Neuronal stem cell (in vitro differentiated cells): Measurements from ENCODE around the gene RAX2.

ENCODE experiments used
- DNase-seq: peaks from one replicate; pipeline ENCODE4 v3.0.0-alpha.2; 2013; ENCODE audit warnings: low spot score
- H2AFZ ChIP-seq: one replicate; pipeline ENCODE4 v1.6.1; 2013; ENCODE audit warnings: mild to moderate bottlenecking, low read length, inconsistent platforms
- H2AK5ac ChIP-seq: 2 replicates; pipeline ENCODE4 v1.6.1; 2013; ENCODE audit warnings: low read depth, mild to moderate bottlenecking, inconsistent platforms, low read length, moderate library complexity, mixed read lengths
- H2BK120ac ChIP-seq: 2 replicates; pipeline ENCODE4 v1.6.1; 2013; ENCODE audit warnings: low read depth, mild to moderate bottlenecking, inconsistent platforms, low read length, moderate library complexity, mixed read lengths
- H2BK12ac ChIP-seq: one replicate; pipeline ENCODE4 v1.6.1; 2013; ENCODE audit warnings: low read length, inconsistent platforms
- H2BK15ac ChIP-seq: 2 replicates; pipeline ENCODE4 v1.6.1; 2013; ENCODE audit warnings: mild to moderate bottlenecking, low read length, inconsistent platforms, mixed read lengths
- H2BK5ac ChIP-seq: one replicate; pipeline ENCODE4 v1.6.1; 2013; ENCODE audit warnings: inconsistent platforms, mild to moderate bottlenecking, low read length, moderate library complexity
- H3K14ac ChIP-seq: one replicate; pipeline ENCODE4 v1.6.1; 2013; ENCODE audit warnings: low read length, inconsistent platforms
- H3K18ac ChIP-seq: 2 replicates; pipeline ENCODE4 v1.6.1; 2013; ENCODE audit warnings: low read length, inconsistent platforms
- H3K23ac ChIP-seq: 2 replicates; pipeline ENCODE4 v1.6.1; 2013; ENCODE audit warnings: low read depth, mild to moderate bottlenecking, mixed read lengths, low read length, inconsistent platforms; ENCODE audit not compliant: poor library complexity
- H3K27ac ChIP-seq: replicated peaks from 3 replicates; pipeline ENCODE4 v1.5.1; 2013; ENCODE audit warnings: low read length, inconsistent platforms
- H3K27me3 ChIP-seq, 3 experiments: 2 replicates each; pipeline ENCODE4 v1.6.1; 2013; ENCODE audit warnings: low read length in 3 of 3, mild to moderate bottlenecking in 2 of 3, inconsistent platforms in 1 of 3, low read depth in 1 of 3, mixed read lengths in 1 of 3, moderate library complexity in 1 of 3; ENCODE audit not compliant: control insufficient read depth in 3 of 3, insufficient read depth in 3 of 3
- H3K36me3 ChIP-seq, 2 donors: replicated peaks in 1 of 2; 2 replicates each; pipeline ENCODE4 v1.6.1; 2013; ENCODE audit warnings: low read length in 2 of 2; ENCODE audit not compliant: control insufficient read depth in 2 of 2, insufficient read depth in 2 of 2
- H3K4ac ChIP-seq: 2 replicates; pipeline ENCODE4 v1.6.1; 2013; ENCODE audit warnings: inconsistent platforms, mild to moderate bottlenecking, low read length, moderate library complexity
- H3K4me1 ChIP-seq, 2 donors: 1 replicate in 1 of 2; 2 replicates in 1 of 2; pipeline ENCODE4 v1.6.1; 2013; ENCODE audit warnings: low read length in 2 of 2, low read depth in 1 of 2; ENCODE audit not compliant: control insufficient read depth in 2 of 2, insufficient read depth in 1 of 2
- H3K4me2 ChIP-seq: one replicate; pipeline ENCODE4 v1.6.1; 2013; ENCODE audit warnings: mild to moderate bottlenecking, low read length, inconsistent platforms; ENCODE audit not compliant: insufficient read depth, poor library complexity, severe bottlenecking
- H3K4me3 ChIP-seq, 2 donors: 2 replicates each; pipeline ENCODE4 v1.5.1; 2013; ENCODE audit warnings: low read length in 2 of 2, mild to moderate bottlenecking in 2 of 2, inconsistent platforms in 1 of 2, moderate library complexity in 1 of 2
- H3K79me1 ChIP-seq: one replicate; pipeline ENCODE4 v1.6.1; 2013; ENCODE audit warnings: low read depth, mild to moderate bottlenecking, inconsistent platforms, low read length, moderate library complexity
- H3K9ac ChIP-seq: one replicate; pipeline ENCODE4 v1.6.1; 2013; ENCODE audit warnings: mild to moderate bottlenecking, low read depth, low read length, inconsistent platforms; ENCODE audit not compliant: poor library complexity
- H3K9me3 ChIP-seq, 2 donors: replicated peaks in 1 of 2; 2 replicates each; pipeline versions ENCODE3 to v1.6.1; 2013; ENCODE audit warnings: low read length in 2 of 2, mild to moderate bottlenecking in 2 of 2, inconsistent platforms in 1 of 2, low read depth in 1 of 2, mixed read lengths in 1 of 2, moderate library complexity in 1 of 2; ENCODE audit not compliant: control insufficient read depth in 2 of 2, insufficient read depth in 1 of 2
- H4K8ac ChIP-seq: one replicate; pipeline ENCODE4 v1.6.1; 2013; ENCODE audit warnings: low read depth, mild to moderate bottlenecking, inconsistent platforms, low read length, moderate library complexity
- H4K91ac ChIP-seq: one replicate; pipeline ENCODE4 v1.6.1; 2013; ENCODE audit warnings: low read length, low read depth, mild to moderate bottlenecking, inconsistent platforms; ENCODE audit not compliant: poor library complexity
- WGBS, 2 donors: extraction: QIAGEN DNeasy Blood & Tissue Kit; methylation state at CpG; one replicate each; pipeline ENCODE4 v1.1.7; 2013; ENCODE audit warnings: missing lambda C conversion rate in 2 of 2, mixed read lengths in 1 of 2; ENCODE audit not compliant: insufficient read length in 2 of 2, insufficient replicate concordance in 1 of 2; ENCODE audit errors: extremely low coverage in 2 of 2; 5-methylcytosine and 5-hydroxymethylcytosine counted together

The RAX2 gene

GRCh38 chr19:3807131-3807480, 35.1 kb upstream of the RAX2 start:
- no peak overlapping the region for H2BK120ac ChIP-seq
- no peak overlapping the region for H3K18ac ChIP-seq
- H3K79me1 ChIP-seq = no peaks in the 10 kb centered on the region
- H2BK15ac ChIP-seq = peak overlapping the region; percentile 15
- H2AFZ ChIP-seq = no peak overlapping the region
- DNase-seq = no peak
- peak overlapping the region; percentile 49 for H3K14ac ChIP-seq
- no peak overlapping the region for H4K91ac ChIP-seq
- no peak overlapping the region for H3K27ac ChIP-seq
- peaks cover 0 to 5% of the 10 kb centered on the region in 2 donors for H3K9me3 ChIP-seq
- peak overlapping the region; percentile 60 for H2AK5ac ChIP-seq
- no peak overlapping the region for H4K8ac ChIP-seq
- H3K23ac ChIP-seq = peak overlapping the region; percentile 75
- H3K4me2 ChIP-seq = no peak overlapping the region
- no peak overlapping the region for H2BK12ac ChIP-seq
- WGBS, 2 donors = no CpG with 5 or more reads among the region's 19 CpGs
- H3K27me3 ChIP-seq = peaks cover 0 to 22% (median 7%) of the 10 kb centered on the region in 3 experiments
- H2BK5ac ChIP-seq = no peak overlapping the region
- H3K4ac ChIP-seq = no peak overlapping the region
- H3K4me3 ChIP-seq = no peak overlapping the region
- H3K36me3 ChIP-seq = peaks cover 0 to 3% of the 10 kb centered on the region in 2 donors
- no peak overlapping the region for H3K9ac ChIP-seq
- H3K4me1 ChIP-seq = peaks cover 0 to 2% of the 10 kb centered on the region in 2 donors

DNA sequence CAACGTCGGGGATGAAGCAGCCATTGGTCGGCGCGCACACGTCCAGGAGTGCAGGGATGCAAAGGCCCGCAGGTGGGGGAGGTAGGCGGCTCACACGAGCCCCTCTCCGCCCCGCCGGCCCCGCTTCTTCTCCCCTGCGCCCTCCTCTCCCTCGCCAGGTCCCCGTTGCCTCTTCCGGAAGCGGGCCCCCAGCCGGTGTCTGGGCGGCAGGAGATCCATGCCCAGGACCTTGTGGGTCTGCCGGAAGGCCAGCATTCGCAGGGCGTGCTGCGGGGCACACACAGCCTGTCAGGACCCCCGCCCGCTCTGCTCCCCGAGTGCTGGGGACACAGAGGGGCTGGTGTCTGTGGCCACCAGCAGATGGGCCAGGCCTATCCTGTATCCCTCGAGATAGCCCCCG, 33.8 kb upstream of the RAX2 start:
- no peak overlapping the region for H2BK5ac ChIP-seq
- no peak overlapping the region for H2BK120ac ChIP-seq
- H3K27me3 ChIP-seq = peaks cover 0 to 34% (median 19%) of the 10 kb centered on the region in 3 experiments
- no peaks in the 10 kb centered on the region for H3K79me1 ChIP-seq
- H2BK15ac ChIP-seq = no peak overlapping the region
- H4K91ac ChIP-seq = no peak overlapping the region
- H3K9me3 ChIP-seq = peaks cover 0 to 5% of the 10 kb centered on the region in 2 donors
- no peak for DNase-seq
- no peak overlapping the region for H3K18ac ChIP-seq
- no peak overlapping the region for H4K8ac ChIP-seq
- H2AFZ ChIP-seq = no peak overlapping the region
- no peak overlapping the region for H3K23ac ChIP-seq
- no peak overlapping the region for H3K4me3 ChIP-seq
- H3K4me2 ChIP-seq = no peak overlapping the region
- H2BK12ac ChIP-seq = no peak overlapping the region
- no CpG with 5 or more reads among the region's 29 CpGs for WGBS, 2 donors
- H3K4me1 ChIP-seq = peaks cover 8 to 9% of the 10 kb centered on the region in 2 donors
- H3K4ac ChIP-seq = no peak overlapping the region
- H3K27ac ChIP-seq = no peak overlapping the region
- no peak overlapping the region for H3K9ac ChIP-seq
- no peak overlapping the region for H3K14ac ChIP-seq
- H2AK5ac ChIP-seq = no peak overlapping the region
- peaks cover 0 to 3% of the 10 kb centered on the region in 2 donors for H3K36me3 ChIP-seq

DNA sequence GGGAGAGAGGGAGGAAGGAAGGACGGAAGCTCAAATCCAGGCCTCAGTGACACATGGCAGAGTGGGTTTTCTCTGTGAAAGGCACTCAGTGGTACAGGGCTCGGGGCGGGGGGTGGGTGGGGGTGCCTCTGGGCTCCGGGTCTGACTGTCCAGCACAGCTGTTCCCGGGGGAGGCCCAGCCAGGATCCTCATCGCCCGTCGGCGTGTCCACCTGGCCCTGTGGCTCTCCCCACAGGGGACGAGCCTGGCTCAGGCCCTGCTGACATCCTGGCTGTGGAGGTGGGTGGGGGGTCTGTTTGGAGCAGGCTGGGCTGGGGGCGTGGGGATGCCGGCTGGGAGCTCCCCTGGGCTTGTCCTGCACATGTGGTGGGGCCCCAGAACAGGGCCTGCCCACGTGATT, 32.4 kb upstream of the RAX2 start:
- Histone ChIP-seq H3K9ac (no peak overlapping the region), H2AFZ (no peak overlapping the region), H2BK15ac (peak overlapping the region; percentile 46), H2AK5ac (no peak overlapping the region), H2BK12ac (no peak overlapping the region), H3K4me1 (peaks cover 8 to 9% of the 10 kb centered on the region in 2 donors), H3K79me1 (no peaks in the 10 kb centered on the region), H3K36me3 (peaks cover 0 to 3% of the 10 kb centered on the region in 2 donors), H2BK120ac (no peak overlapping the region), H3K4me2 (no peak overlapping the region), H2BK5ac (no peak overlapping the region), H3K9me3 (peaks cover 0 to 5% of the 10 kb centered on the region in 2 donors), H3K14ac (no peak overlapping the region), H4K8ac (no peak overlapping the region), H3K23ac (no peak overlapping the region), H3K27ac (no peak overlapping the region), H4K91ac (no peak overlapping the region), H3K4me3 (no peak overlapping the region), H3K4ac (no peak overlapping the region), H3K18ac (no peak overlapping the region), H3K27me3 (peaks cover 0 to 43% (median 23%) of the 10 kb centered on the region in 3 experiments)
- WGBS, 2 donors = no CpG with 5 or more reads among the region's 13 CpGs
- DNase-seq = no peak

DNA sequence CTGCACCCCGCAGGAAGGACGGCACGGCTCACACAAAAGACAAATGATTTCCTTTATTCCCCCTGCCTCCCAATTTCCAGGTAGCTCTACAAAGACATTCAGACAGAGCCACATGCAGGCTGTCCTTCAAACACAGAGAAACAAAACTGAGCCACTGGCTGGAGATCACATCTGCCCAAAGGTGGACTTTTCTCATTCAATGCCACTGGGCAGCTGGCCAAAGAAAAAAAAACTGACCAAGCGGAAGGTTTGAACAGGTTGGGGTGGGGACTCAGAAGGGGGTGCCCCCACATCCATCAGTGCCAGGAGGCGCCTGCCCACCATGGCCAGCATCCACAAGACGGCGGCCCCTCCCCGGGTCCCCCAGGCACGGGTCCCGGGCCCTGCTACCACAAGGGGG, 32.0 kb upstream of the RAX2 start:
- Histone ChIP-seq H3K14ac (no peak overlapping the region), H3K79me1 (no peaks in the 10 kb centered on the region), H2BK5ac (no peak overlapping the region), H2AK5ac (no peak overlapping the region), H3K9me3 (peaks cover 0 to 5% of the 10 kb centered on the region in 2 donors), H2BK120ac (no peak overlapping the region), H3K18ac (no peak overlapping the region), H4K8ac (no peak overlapping the region), H3K23ac (no peak overlapping the region), H2BK15ac (peak overlapping the region; percentile 46), H2BK12ac (no peak overlapping the region), H3K4ac (no peak overlapping the region), H3K27ac (no peak overlapping the region), H3K4me3 (no peak overlapping the region), H3K4me1 (peaks cover 8 to 9% of the 10 kb centered on the region in 2 donors), H3K4me2 (no peak overlapping the region), H4K91ac (no peak overlapping the region), H2AFZ (no peak overlapping the region), H3K9ac (no peak overlapping the region), H3K36me3 (peaks cover 0 to 3% of the 10 kb centered on the region in 2 donors), H3K27me3 (peaks cover 0 to 48% (median 23%) of the 10 kb centered on the region in 3 experiments)
- WGBS, 2 donors = no CpG with 5 or more reads among the region's 10 CpGs
- no peak for DNase-seq
